ENCODE measurements around the gene CREBL2.
"Not testable (repeated sequence)": the region's sequence is repeated elsewhere in the genome, so short reads cannot be mapped to it uniquely, and the experiment has no call there.

CREBL2 gene

GRCh38 chr12:12611512-12612306, at the start of gene CREBL2:
TSS of gene CREBL2 (plus strand) at chr12:12611876. CDS start at chr12:12612173, 297 bp downstream.
- DNase-seq (ENCODE audit: low spot score), result peak; percentile 95

GRCh38 chr12:12562016-12562483, 49.6 kb upstream of the CREBL2 start:
- DNase-seq (ENCODE audit: low spot score), result no peak

GRCh38 chr12:12562585-12563261, 49.0 kb upstream of the CREBL2 start, which contains the start of gene DUSP16:
TSS of gene DUSP16 (minus strand) at chr12:12562863. CDS start at chr12:12521098, 41,765 bp downstream.
- DNase-seq (ENCODE audit: low spot score), result peak; percentile 96

GRCh38 chr12:12563290-12563928, 48.3 kb upstream of the CREBL2 start:
- peak; percentile 50 for DNase-seq (ENCODE audit: low spot score)

GRCh38 chr12:12564911-12565310, 46.8 kb upstream of the CREBL2 start:
- DNase-seq (ENCODE audit: low spot score), result no peak

- not testable (repeated sequence) for DNase-seq (ENCODE audit: low spot score)
Observed at GRCh38 chr12:12565971-12566370, 45.7 kb upstream of the CREBL2 start.

GRCh38 chr12:12572659-12573058, 39.0 kb upstream of the CREBL2 start:
- no peak for DNase-seq (ENCODE audit: low spot score)

GRCh38 chr12:12577786-12578185, 33.9 kb upstream of the CREBL2 start:
- DNase-seq (ENCODE audit: low spot score), result no peak

- DNase-seq (ENCODE audit: low spot score), result not testable (repeated sequence)
Observed at GRCh38 chr12:12580716-12581115, 31.0 kb upstream of the CREBL2 start.

- DNase-seq (ENCODE audit: low spot score), result no peak
Observed at GRCh38 chr12:12582193-12582881, 29.3 kb upstream of the CREBL2 start.

- no peak for DNase-seq (ENCODE audit: low spot score)
Observed at GRCh38 chr12:12582895-12583303, 28.8 kb upstream of the CREBL2 start.

GRCh38 chr12:12583510-12584178, 28.0 kb upstream of the CREBL2 start:
- no peak for DNase-seq (ENCODE audit: low spot score)

- no peak for DNase-seq (ENCODE audit: low spot score)
Observed at GRCh38 chr12:12585115-12585863, 26.4 kb upstream of the CREBL2 start.

- DNase-seq (ENCODE audit: low spot score), result no peak
Observed at GRCh38 chr12:12586879-12587675, 24.6 kb upstream of the CREBL2 start.

GRCh38 chr12:12587878-12588277, 23.8 kb upstream of the CREBL2 start:
- DNase-seq (ENCODE audit: low spot score), result no peak

GRCh38 chr12:12588436-12588835, 23.2 kb upstream of the CREBL2 start:
- not testable (repeated sequence) for DNase-seq (ENCODE audit: low spot score)

GRCh38 chr12:12590961-12591360, 20.7 kb upstream of the CREBL2 start:
- no peak for DNase-seq (ENCODE audit: low spot score)

- no peak for DNase-seq (ENCODE audit: low spot score)
Observed at GRCh38 chr12:12592930-12593329, 18.7 kb upstream of the CREBL2 start.

GRCh38 chr12:12595929-12596328, 15.7 kb upstream of the CREBL2 start:
- DNase-seq (ENCODE audit: low spot score), result not testable (repeated sequence)

GRCh38 chr12:12596598-12596997, 15.1 kb upstream of the CREBL2 start:
- not testable (repeated sequence) for DNase-seq (ENCODE audit: low spot score)
